GM21786 (cell line): Measurements from ENCODE around the gene CSTPP1.
A peak's percentile ranks its signal among the peaks of the same experiment; 100 is the strongest.

ENCODE experiments used
- ATAC-seq: cut with Tn5 transposase; IDR thresholded peaks from one replicate; pipeline ENCODE4 v1.9.1; 2021; ENCODE audit not compliant: unreplicated experiment

The CSTPP1 gene

GRCh38 chr11:47176328-47177228 lies 240.0 kb downstream of the CSTPP1 start, which contains the start of gene ARFGAP2:
TSS of gene ARFGAP2 (minus strand) at chr11:47176879. CDS start at chr11:47176853, 26 bp downstream.
- ATAC-seq, result peak; percentile 86

DNA sequence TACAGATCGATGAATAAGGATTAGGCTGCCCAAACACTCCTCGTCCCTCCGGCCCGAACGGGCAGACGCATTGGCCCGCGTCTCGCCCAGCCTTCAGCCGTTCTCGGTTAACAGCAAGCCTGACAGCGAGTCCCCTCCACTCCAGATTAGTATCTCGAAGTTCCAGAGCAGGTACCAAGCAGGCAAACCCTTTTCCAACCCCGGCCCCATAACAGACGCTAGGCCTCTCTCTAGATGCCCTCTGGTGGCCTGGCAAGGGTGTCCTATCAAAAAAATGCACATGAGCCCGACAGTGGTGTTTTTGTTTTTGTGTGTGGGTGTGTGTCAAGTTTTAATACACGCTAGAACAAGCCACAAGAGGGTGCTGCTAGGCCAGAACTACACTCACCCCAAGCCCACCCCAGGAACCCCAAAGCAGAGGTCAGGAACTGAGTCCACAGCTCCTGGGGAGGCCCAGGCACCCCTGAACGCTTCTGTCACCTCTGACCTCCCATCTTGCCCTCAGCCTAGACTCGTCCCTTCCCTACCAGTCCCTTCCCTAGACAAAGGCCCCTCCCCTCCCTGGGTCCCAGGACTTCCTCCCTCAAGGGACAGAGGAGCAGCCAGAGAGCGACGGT lies 240.8 kb downstream of the CSTPP1 start:
- peak; percentile 40 for ATAC-seq

GRCh38 chr11:47177846-47178245 lies 241.3 kb downstream of the CSTPP1 start:
- no peak for ATAC-seq

DNA sequence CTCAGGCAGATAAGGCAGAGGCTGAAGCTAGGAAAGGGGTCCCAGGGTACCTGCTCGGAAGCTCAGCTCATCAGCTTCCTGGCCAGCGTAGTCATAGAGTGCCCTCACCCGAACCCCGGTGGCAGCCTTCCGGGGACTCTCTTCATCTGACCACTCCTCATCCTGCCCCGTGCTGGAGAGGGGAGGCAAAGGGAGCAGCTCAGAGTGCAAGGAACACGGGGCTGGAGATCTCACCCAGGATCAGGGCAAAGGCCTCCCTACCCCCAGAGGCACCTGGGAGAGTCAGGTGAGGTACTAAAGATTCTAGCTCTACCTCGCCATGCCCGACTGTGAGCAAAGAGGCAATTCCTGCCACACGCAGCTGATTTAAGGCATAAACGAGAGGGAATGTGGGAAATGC lies 241.8 kb downstream of the CSTPP1 start:
- no peak for ATAC-seq

- no peak for ATAC-seq
Measured at GRCh38 chr11:47178737-47179654, 242.4 kb downstream of the CSTPP1 start.

DNA sequence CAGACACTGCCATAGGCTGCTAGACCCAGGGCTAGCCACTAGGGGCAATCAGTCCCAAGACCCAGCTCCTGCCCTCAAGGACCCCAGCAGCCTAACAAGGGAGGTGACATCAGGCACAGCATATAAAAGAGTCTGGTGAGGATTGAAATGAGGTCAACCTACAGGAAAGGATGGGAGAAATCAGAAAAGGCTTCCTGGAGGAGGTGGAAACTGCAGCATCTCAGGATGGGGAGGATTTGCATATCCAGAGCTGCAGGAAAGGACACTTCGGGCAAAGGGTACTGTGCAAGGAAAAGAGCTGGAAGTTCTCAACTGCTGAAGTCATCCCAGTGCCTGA lies 243.1 kb downstream of the CSTPP1 start:
- no peak for ATAC-seq

DNA sequence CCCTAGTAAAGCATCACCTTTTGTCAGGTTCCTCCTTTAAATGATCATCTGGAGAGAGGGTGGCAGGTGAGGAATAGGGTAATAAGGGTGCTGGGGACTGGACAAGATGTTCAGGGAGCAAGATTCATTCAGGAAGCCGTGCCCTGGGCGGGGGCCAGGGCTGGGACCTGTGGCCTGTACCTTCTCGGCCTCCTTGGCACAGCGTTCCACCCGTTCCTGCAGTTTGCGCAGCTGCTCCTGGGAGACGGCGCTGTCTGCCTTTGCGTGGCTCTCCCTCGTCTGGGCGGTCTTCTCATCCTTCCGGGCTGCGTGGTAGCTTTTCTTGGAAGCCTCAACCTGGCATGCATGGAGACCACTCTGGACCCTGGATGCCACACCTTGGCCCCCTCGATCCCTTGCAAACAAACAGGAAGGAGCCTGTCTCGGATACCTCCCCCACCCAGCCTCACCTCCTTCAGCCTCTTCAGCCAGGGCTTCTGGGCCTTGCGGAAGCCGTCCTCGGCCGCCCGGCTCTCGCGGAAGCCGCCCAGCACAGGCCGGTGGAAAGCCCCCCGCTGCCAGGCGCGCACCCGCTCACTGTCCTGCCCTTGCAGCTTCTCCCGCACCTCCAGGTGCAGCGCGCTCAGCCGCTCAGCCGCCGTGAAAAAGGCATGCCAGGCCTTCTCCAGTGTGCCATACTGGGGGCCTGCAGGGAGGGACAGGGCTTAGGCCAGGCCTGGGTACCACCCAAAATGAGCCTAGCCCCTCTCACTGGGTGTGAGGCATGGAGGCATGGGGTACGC lies 243.6 kb downstream of the CSTPP1 start:
- no peak for ATAC-seq

GRCh38 chr11:47181271-47181670 lies 244.7 kb downstream of the CSTPP1 start:
- ATAC-seq, result no peak

DNA sequence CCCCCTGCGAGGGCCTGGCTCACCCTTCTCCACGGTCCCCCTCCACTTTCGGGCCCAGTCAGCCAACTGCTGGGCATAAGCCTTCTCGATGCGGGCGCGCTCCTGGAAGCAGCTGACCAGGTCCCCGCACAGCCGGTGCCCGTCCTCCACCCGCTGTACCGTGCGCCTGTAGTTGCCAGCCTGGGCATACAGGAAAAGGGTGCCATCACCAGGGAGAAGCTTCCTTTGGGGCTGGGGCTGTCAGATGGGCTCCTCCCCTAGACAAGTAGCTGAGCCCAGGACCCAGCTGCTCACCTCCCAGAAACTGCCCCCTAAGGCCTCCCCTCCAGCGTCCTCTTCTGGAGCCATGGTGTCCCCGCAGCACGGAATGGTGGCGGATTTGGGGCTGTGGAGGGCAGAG lies 245.8 kb downstream of the CSTPP1 start:
- no peak for ATAC-seq

- ATAC-seq, result no peak
Measured at GRCh38 chr11:47183031-47183856, 246.7 kb downstream of the CSTPP1 start.

DNA sequence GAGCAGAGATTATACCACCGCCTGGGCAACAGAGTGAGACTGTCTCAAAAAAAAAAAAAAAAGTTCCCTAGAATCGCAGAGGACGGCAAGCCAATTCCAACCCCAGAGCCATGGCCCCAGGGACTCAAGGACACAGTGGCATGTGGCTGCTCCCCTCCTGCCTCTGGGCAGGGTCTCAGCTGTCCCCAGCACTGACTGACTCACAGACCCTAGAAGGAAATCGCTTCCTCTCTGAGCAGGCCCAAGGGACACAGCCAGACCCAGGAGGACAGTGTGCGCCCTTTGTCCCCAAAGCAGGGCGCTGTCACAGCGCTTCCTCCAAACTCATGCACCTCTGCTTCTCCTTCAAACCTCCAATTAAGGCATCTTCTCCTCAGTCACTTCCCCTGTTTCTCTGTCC lies 247.4 kb downstream of the CSTPP1 start:
- no peak for ATAC-seq

- no peak for ATAC-seq
Measured at GRCh38 chr11:47184711-47185304, 248.2 kb downstream of the CSTPP1 start.

- ATAC-seq, result no peak
Measured at GRCh38 chr11:47185305-47186075, 248.9 kb downstream of the CSTPP1 start.

DNA sequence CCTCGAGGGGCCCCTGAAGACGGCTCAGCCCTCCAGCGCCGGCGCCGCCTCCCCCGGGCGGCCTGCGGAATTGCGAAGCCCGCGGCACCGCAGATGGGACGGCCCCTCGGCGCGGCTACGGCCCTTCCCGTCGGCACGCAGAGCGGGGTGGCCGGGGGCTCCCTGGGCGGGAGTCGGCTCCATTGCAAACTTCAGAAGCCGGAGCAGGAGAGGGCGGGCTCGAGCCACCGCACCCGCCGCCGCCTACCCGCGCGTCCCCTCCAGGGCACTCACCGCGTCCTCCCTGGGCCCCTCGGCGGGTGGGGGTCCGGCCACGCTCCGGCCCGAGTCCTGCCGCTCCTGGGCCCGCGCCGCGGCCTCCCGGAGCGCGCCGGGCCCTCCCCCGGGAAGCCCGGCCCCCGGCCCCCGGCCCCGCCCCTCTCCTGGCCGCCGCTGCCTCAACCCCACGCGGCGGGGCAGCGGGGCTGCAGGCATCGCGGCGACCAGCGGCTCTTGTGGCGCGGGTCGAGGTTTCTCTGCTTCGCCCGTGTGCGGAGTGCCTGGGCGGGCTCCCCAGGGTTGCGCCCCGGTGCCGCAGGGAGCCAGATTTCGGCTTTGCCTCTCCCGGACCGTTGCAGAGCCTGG lies 249.6 kb downstream of the CSTPP1 start, which contains the start of gene PACSIN3:
TSS of gene PACSIN3 (minus strand) at position 359 of the 624 bp plus-strand sequence. CDS start 3,707 bp downstream, outside the sequence.
- ATAC-seq, result no peak

GRCh38 chr11:47186700-47187695 lies 250.4 kb downstream of the CSTPP1 start:
- ATAC-seq, result no peak

- ATAC-seq, result no peak
Measured at GRCh38 chr11:47187723-47188122, 251.2 kb downstream of the CSTPP1 start.

DNA sequence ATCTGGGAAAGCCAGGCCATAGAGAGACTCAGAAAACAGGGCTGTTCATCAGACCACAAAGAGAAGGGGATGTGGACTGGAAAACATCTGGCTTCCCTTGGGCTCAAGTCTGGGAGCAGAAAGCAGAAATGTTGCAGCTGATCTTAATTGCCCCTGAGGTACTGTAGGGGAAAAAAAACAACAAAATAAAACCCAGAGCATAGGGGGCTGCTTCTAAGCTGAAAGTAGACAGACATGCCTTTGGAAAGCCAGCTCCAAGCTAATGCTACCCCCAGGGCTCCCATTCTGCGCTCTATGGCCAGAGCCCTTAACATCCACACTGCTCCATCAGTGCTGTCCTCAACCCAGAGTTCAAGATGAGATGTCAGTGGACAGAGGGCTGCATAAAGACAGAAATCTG lies 251.7 kb downstream of the CSTPP1 start:
- ATAC-seq, result no peak
